ENCODE results near the gene UCKL1.

- TF ChIP-seq CTCF (IDR thresholded peaks at IDR 0.05): no peak
- no peak for TF ChIP-seq EZH2 (IDR thresholded peaks at IDR 0.05)
- no peak for TF ChIP-seq EZH2phosphoT487 (IDR thresholded peaks at IDR 0.05)
Measured at GRCh38 chr20:63959699-63960075, 3.5 kb upstream of the UCKL1 start.

Data from neural progenitor cell (in vitro differentiated cells).